PC-3 (cell line): ENCODE results near the gene TIMMDC1. TPM values are rescaled to one million over a fixed set of nuclear protein-coding genes. Genes with fewer than 3 reads are reported as not detected.

Experiments
- ATAC-seq: fragments of 200-7000 bp; cut with Tn5 transposase; 2 replicates; pipeline ENCODE4 v1.9.1; 2020; ENCODE audit warnings: mild to moderate bottlenecking, moderate library complexity
- BruUV-seq: library from RNA; stranded (reverse); fragments of 400-500 nt; replicated peaks from 2 replicates; lab custom pipeline; 2021; lab: Mats Ljungman, UMichigan
- CTCF ChIA-PET: fragments of 300-600 bp; sonication (Branson Sonifier 250); formaldehyde crosslinking; loops from one replicate; lab custom pipeline; 2022; ENCODE audit warnings: antibody characterized with exemption; lab: Charles Lee
- POLR2A ChIA-PET: fragments of 300-600 bp; sonication (Branson Sonifier 250); formaldehyde crosslinking; loops from one replicate; lab custom pipeline; 2022; ENCODE audit warnings: antibody characterized with exemption; ENCODE audit not compliant: unreplicated experiment; lab: Charles Lee
- DNase-seq: peaks from one replicate; pipeline ENCODE4 v3.0.0-alpha.2; 2015
- H2AFZ ChIP-seq: fragments of 300-600 bp; sonication (generic); 2 replicates; pipeline ENCODE4 v1.6.0; 2016; ENCODE audit warnings: antibody characterized with exemption, low read length
- H3F3A ChIP-seq: fragments of 300-600 bp; sonication (generic); one replicate; pipeline ENCODE4 v1.6.0; 2017; ENCODE audit warnings: antibody characterized with exemption, low read length, control low read depth, mild to moderate bottlenecking; ENCODE audit not compliant: unreplicated experiment
- H3K27ac ChIP-seq: fragments of 300-600 bp; sonication (generic); 2 replicates; pipeline ENCODE4 v1.5.1; 2016; ENCODE audit warnings: mild to moderate bottlenecking, low read length
- H3K27me3 ChIP-seq: fragments of 300-600 bp; sonication (generic); 2 replicates; pipeline ENCODE4 v1.6.1; 2016; ENCODE audit warnings: low read length, mixed read lengths
- H3K36me3 ChIP-seq: fragments of 300-600 bp; sonication (generic); 2 replicates; pipeline ENCODE4 v1.6.1; 2016; ENCODE audit warnings: low read depth, mixed run types, low read length, mixed read lengths
- H3K4me1 ChIP-seq: fragments of 300-600 bp; sonication (generic); 2 replicates; pipeline ENCODE4 v1.5.1; 2016; ENCODE audit warnings: low read length; ENCODE audit not compliant: insufficient read depth
- H3K4me2 ChIP-seq: fragments of 300-600 bp; sonication (generic); 2 replicates; pipeline ENCODE4 v1.6.0; 2016; ENCODE audit warnings: low read length
- H3K4me3 ChIP-seq: fragments of 300-600 bp; sonication (generic); 2 replicates; pipeline ENCODE4 v1.5.1; 2016; ENCODE audit warnings: mild to moderate bottlenecking, low read length, mixed read lengths
- H3K79me2 ChIP-seq: fragments of 300-600 bp; sonication (generic); 2 replicates; pipeline ENCODE4 v1.6.1; 2017; ENCODE audit warnings: low read length, mixed read lengths
- H3K9ac ChIP-seq: fragments of 300-600 bp; sonication (generic); 2 replicates; pipeline ENCODE4 v1.6.0; 2016; ENCODE audit warnings: mild to moderate bottlenecking, low read length
- H3K9me2 ChIP-seq: fragments of 300-600 bp; sonication (generic); replicated peaks from 2 replicates; pipeline ENCODE4 v1.6.1; 2016; ENCODE audit warnings: mixed run types, low read length, mixed read lengths
- H3K9me3 ChIP-seq: fragments of 300-600 bp; sonication (generic); 2 replicates; pipeline ENCODE4 v1.6.1; 2016; ENCODE audit warnings: low read length, mixed read lengths
- H4K20me1 ChIP-seq: fragments of 300-600 bp; sonication (generic); 2 replicates; pipeline ENCODE4 v1.6.1; 2016; ENCODE audit warnings: low read length, mixed read lengths
- CTCF ChIP-seq: fragments of 300-600 bp; sonication (generic); conservative IDR thresholded peaks from 2 replicates; pipeline ENCODE4 v1.5.1; 2017; ENCODE audit warnings: antibody characterized with exemption, low read depth, mild to moderate bottlenecking, low read length
- EZH2 ChIP-seq: fragments of 300-600 bp; sonication (generic); IDR thresholded peaks from one replicate; pipeline ENCODE4 v1.6.1; 2017; ENCODE audit warnings: antibody characterized with exemption, mild to moderate bottlenecking, low read length; ENCODE audit not compliant: unreplicated experiment
- EZH2phosphoT487 ChIP-seq: fragments of 300-600 bp; sonication (generic); IDR thresholded peaks from 2 replicates; pipeline ENCODE4 v1.6.1; 2018; ENCODE audit warnings: mild to moderate bottlenecking, antibody characterized with exemption, low read length, borderline replicate concordance
- intact Hi-C: fragments of 100-400 bp; cut with micrococcal nuclease; formaldehyde crosslinking; loops from 2 replicates; pipeline ENCODE4 v1.9.0; 2023
- total RNA-seq: library from RNA; depleted of rRNA; stranded (reverse); fragments of >200 nt; gene quantifications from 2 replicates; pipeline ENCODE4 v1.2.3, GENCODE V29; 2014

Gene TIMMDC1
- total RNA-seq, 1 experiment from 2014 or later, result 142 TPM

GRCh38 chr3:119510690-119511089 lies 12.3 kb downstream of the TIMMDC1 start:
- intact Hi-C loops, result no loop called here
- H3F3A ChIP-seq, result no peaks in the 10 kb centered on the region
- TF ChIP-seq CTCF (no peak), EZH2phosphoT487 (no peak), EZH2 (no peak)
- ATAC-seq (no peak), DNase-seq (no peak)
- no peak overlapping the region for H3K27ac ChIP-seq
- no peak overlapping the region for H2AFZ ChIP-seq
- peaks cover 57% of the 10 kb centered on the region for H3K36me3 ChIP-seq
- no peak overlapping the region for H3K4me2 ChIP-seq
- H3K4me1 ChIP-seq, result no peaks in the 10 kb centered on the region
- no peaks in the 10 kb centered on the region for H3K9me3 ChIP-seq
- no peak overlapping the region for H3K9ac ChIP-seq
- ChIA-PET CTCF (no interaction called here), POLR2A (no interaction called here)
- no peaks in the 10 kb centered on the region for H3K27me3 ChIP-seq
- H3K4me3 ChIP-seq, result no peak overlapping the region
- BruUV-seq, result no TSS peak
- no peaks in the 10 kb centered on the region for H3K9me2 ChIP-seq
- H4K20me1 ChIP-seq, result no peaks in the 10 kb centered on the region
- no peaks in the 10 kb centered on the region for H3K79me2 ChIP-seq

- no peak overlapping the region for H2AFZ ChIP-seq
- TF ChIP-seq EZH2, result no peak
- no peak for TF ChIP-seq CTCF
- TF ChIP-seq EZH2phosphoT487, result no peak
- no peaks in the 10 kb centered on the region for H4K20me1 ChIP-seq
- peaks cover 66% of the 10 kb centered on the region for H3K36me3 ChIP-seq
- no peaks in the 10 kb centered on the region for H3K9me2 ChIP-seq
- ChIA-PET POLR2A (no interaction called here), CTCF (no interaction called here)
- H3K9ac ChIP-seq, result no peak overlapping the region
- no peak for DNase-seq
- H3K9me3 ChIP-seq, result no peaks in the 10 kb centered on the region
- H3K27me3 ChIP-seq, result no peaks in the 10 kb centered on the region
- H3K4me2 ChIP-seq, result no peak overlapping the region
- ATAC-seq, result no peak
- intact Hi-C loops, result no loop called here
- H3K4me1 ChIP-seq, result no peaks in the 10 kb centered on the region
- BruUV-seq, result no TSS peak
- H3K4me3 ChIP-seq, result no peak overlapping the region
- H3F3A ChIP-seq, result no peaks in the 10 kb centered on the region
- no peaks in the 10 kb centered on the region for H3K79me2 ChIP-seq
- no peak overlapping the region for H3K27ac ChIP-seq
Measured at GRCh38 chr3:119514637-119515036, 16.3 kb downstream of the TIMMDC1 start.

GRCh38 chr3:119517112-119517511 lies 18.8 kb downstream of the TIMMDC1 start:
- ChIA-PET CTCF (no interaction called here), POLR2A (no interaction called here)
- Histone ChIP-seq H3K4me3 (no peak overlapping the region), H3K9me2 (no peaks in the 10 kb centered on the region), H2AFZ (no peak overlapping the region), H3K79me2 (no peaks in the 10 kb centered on the region), H3K9me3 (no peaks in the 10 kb centered on the region), H3K9ac (no peak overlapping the region), H3K4me1 (no peaks in the 10 kb centered on the region), H3K27me3 (no peaks in the 10 kb centered on the region), H3K4me2 (no peak overlapping the region), H4K20me1 (no peaks in the 10 kb centered on the region), H3K27ac (no peak overlapping the region), H3K36me3 (peaks cover 74% of the 10 kb centered on the region), H3F3A (no peaks in the 10 kb centered on the region)
- ATAC-seq, result no peak
- intact Hi-C loops, result no loop called here
- TF ChIP-seq CTCF (no peak), EZH2 (no peak), EZH2phosphoT487 (no peak)
- BruUV-seq, result no TSS peak
- DNase-seq, result no peak
